ENCODE results near the gene CRTAC1.

CRTAC1 gene

DNA sequence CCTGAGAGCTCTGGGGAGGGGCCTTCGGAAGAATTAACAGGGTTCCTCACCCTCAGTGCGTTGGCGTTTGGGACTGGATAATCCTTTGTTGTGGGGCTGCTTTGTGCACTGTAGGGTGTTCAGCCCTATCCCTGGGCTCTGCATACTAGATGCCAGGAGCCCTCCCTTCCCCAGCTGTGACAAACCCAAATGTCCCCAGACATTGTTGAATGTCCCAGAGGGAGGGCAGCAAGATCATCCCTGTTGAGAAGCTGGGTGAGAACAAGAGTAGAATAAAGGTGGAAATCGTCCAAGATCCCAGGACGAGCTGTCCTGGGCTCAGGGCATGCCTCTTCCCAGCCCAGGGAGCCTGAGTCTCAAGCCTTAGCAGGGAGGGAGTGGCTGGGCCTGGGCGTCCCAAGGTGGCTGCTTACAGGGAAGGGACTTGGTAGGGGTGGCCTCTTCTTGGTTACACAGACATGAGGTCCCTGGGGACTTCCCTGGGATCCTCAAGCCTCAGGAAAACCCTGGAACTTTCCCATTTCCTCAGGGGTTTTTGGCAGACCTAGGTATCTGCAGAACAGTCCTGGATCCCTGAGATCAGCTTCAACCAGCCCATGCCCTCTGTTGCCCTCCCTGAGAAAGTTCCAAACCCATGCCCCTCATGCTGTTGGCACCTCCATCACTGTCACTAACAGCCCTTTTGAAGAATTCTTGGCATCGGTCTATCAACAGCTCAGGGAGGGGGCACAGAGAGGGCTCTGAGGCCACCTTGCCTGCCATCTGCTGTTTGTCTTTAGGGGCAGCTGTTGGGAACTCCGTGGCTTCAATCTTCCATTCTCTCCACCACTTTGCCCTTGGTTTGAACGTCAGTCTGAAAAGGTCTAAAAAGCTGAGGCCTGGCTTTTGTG, 127.0 kb downstream of the CRTAC1 start:
- H3K27me3 ChIP-seq (ENCODE audit: low read depth), result peaks cover 34% of the 10 kb centered on the region
- no peaks in the 10 kb centered on the region for H3K9me3 ChIP-seq
- H3K36me3 ChIP-seq (replicated peaks), result no peaks in the 10 kb centered on the region
- in situ Hi-C loops (cut with MboI; ENCODE audit: low sequenced_read_pairs), result no loop called here
- DNase-seq (ENCODE audit: low spot score in 2 of 2), result no peak
- H3K4me1 ChIP-seq, result no peaks in the 10 kb centered on the region
- no peak overlapping the region for H3K4me3 ChIP-seq

DNA sequence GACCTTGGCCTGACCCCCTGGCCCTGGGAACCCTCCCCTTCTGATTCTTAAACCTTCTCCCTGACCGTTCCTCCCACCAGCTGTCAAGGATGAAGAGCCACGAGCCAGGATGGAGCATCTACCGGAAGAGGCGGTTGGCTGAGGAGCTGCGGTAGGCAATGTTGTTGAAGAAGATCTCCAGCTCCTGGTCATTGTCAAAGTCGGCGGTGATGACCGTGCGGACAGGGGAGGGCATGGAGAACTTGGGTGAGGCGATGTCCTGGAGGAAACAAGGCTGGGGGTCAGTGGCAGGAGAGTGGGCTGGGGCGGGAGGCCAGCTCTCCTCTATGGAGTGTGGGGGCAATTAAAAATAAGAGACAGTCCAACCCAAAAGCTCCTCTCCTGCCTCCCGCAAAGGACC, 129.0 kb downstream of the CRTAC1 start:
- Histone ChIP-seq H3K4me3 (no peak overlapping the region), H3K27me3 (ENCODE audit: low read depth) (peaks cover 18% of the 10 kb centered on the region), H3K4me1 (no peaks in the 10 kb centered on the region), H3K36me3 (replicated peaks) (no peaks in the 10 kb centered on the region), H3K9me3 (no peaks in the 10 kb centered on the region)
- no peak for DNase-seq (ENCODE audit: low spot score in 2 of 2)
- in situ Hi-C loops (cut with MboI; ENCODE audit: low sequenced_read_pairs), result no loop called here

DNA sequence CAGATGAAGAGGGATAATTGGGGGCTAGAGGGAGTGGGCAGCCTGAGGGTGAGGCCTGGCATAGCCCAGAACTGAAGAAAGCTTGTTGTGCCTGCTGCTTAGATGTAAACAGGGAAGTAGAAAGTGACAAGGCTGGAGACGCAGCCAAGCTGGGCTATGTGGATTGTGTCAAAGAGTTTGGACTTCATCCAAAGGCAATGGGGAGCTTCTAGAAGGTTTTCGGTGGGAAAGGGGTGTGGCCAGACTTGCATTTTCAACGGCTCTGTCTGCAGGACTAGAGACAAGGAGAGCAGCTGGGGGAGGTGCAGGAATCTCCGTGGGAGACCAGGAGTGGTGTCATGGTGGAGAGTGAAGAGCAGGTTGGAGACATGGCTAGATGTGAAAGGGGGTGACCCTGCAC, 132.0 kb downstream of the CRTAC1 start:
- Histone ChIP-seq H3K36me3 (replicated peaks) (no peaks in the 10 kb centered on the region), H3K27me3 (ENCODE audit: low read depth) (peaks cover 5% of the 10 kb centered on the region; the same call in 1 of the 2 replicates), H3K4me1 (no peaks in the 10 kb centered on the region), H3K9me3 (no peaks in the 10 kb centered on the region), H3K4me3 (no peak overlapping the region)
- no peak for DNase-seq (ENCODE audit: low spot score in 2 of 2)
- in situ Hi-C loops (cut with MboI; ENCODE audit: low sequenced_read_pairs), result no loop called here

DNA sequence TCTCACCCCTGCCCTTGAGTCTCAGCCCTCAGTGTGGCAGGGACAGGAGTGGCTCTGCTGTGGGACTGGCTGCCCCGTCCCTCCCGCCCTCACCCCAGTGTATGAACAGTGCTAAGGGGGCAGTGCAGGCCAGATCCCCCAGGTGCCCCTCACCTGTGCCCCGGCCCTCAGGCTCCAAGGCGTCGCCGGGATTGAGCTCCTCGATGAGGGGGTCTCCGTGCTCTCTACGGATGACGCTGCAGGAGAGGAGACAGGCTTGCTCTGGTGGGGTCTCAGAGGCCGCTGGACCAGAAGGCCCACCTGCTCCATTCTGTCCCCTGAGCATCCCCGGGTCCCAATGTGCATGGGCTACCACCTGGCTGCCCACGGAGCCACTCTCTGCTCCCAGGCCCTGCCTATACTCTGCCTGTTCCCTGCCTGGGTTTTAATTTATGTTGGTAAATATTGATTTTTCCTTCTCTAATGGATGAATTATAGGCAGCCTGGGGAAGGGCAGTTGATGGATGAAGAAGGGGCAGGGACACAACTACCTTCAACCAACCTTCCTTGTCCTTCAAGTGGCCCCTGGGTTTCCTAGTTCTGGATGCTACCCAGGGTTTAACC, 133.6 kb downstream of the CRTAC1 start:
- Histone ChIP-seq H3K27me3 (ENCODE audit: low read depth) (peaks cover 5% of the 10 kb centered on the region; the same call in 1 of the 2 replicates), H3K4me1 (no peaks in the 10 kb centered on the region), H3K9me3 (no peaks in the 10 kb centered on the region), H3K4me3 (no peak overlapping the region), H3K36me3 (replicated peaks) (no peaks in the 10 kb centered on the region)
- in situ Hi-C loops (cut with MboI; ENCODE audit: low sequenced_read_pairs), result no loop called here
- DNase-seq (ENCODE audit: low spot score in 2 of 2), result no peak

DNA sequence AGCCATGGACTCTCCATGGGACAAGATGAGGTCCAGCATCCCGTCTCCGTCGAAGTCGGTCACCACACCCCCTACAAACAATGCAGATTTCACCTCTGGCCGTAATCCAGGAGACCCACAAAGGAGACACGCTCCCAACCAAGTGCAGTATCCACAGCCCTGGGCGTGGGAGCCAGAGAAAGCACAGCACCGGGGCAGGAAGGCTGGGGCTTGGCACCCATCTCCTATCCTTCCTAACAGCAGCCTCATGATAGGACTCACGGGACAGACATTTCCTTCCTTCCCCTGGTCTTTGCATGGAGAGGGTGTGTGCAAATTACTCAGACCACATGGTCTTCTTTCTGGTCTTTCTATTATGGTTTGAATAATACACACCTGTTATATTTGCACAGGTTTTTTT, 134.5 kb downstream of the CRTAC1 start:
- DNase-seq (ENCODE audit: low spot score in 2 of 2), result no peak
- no peaks in the 10 kb centered on the region for H3K4me1 ChIP-seq
- no peaks in the 10 kb centered on the region for H3K36me3 ChIP-seq (replicated peaks)
- no peaks in the 10 kb centered on the region for H3K9me3 ChIP-seq
- no peak overlapping the region for H3K4me3 ChIP-seq
- in situ Hi-C loops (cut with MboI; ENCODE audit: low sequenced_read_pairs), result no loop called here
- H3K27me3 ChIP-seq (ENCODE audit: low read depth), result peaks cover 5% of the 10 kb centered on the region; the same call in 1 of the 2 replicates

DNA sequence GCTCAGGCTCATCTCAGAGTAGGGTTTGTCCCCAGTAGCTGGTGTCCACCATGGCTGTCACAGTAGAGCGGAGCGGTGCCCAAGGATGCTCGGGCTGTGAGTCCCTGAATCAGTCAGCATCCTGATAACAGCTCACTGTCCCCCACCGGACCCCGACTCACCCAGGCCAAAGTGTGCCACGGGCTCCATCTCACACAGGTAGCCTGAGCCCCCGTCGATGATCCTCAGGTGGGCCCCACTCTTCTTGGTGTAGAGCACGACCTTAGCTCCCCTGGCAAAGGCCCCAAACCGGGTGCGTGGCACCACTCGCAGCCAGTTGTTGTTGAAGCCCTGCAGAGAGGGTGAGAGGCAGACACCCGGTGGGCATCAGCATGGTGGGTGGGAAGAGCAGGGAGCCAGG, 135.3 kb downstream of the CRTAC1 start:
- Histone ChIP-seq H3K27me3 (ENCODE audit: low read depth) (peaks cover 5% of the 10 kb centered on the region; the same call in 1 of the 2 replicates), H3K36me3 (replicated peaks) (no peaks in the 10 kb centered on the region), H3K4me1 (no peaks in the 10 kb centered on the region), H3K9me3 (no peaks in the 10 kb centered on the region), H3K4me3 (no peak overlapping the region)
- no peak for DNase-seq (ENCODE audit: low spot score in 2 of 2)
- in situ Hi-C loops (cut with MboI; ENCODE audit: low sequenced_read_pairs), result no loop called here

DNA sequence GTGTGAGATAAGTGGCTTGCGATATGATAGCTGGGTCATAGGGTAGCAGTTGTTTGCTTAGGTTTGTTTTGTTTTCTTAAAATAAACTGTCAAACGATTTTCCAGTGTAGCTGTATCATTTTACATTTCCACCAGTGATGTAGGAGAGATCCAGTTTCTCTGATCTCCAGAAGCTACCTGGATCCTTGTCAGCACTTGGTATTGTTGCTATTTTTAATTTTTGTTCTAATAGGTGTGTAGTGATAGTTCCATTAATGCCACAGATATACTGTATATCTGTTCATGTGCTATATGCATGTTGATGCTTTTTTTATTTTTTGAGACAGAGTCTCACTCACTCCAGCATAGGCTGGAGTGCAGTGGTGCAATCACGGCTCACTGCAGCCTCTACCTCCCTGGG, 136.3 kb downstream of the CRTAC1 start:
- Histone ChIP-seq H3K9me3 (no peaks in the 10 kb centered on the region), H3K4me3 (no peak overlapping the region), H3K27me3 (ENCODE audit: low read depth) (peaks cover 5% of the 10 kb centered on the region; the same call in 1 of the 2 replicates), H3K4me1 (no peaks in the 10 kb centered on the region), H3K36me3 (replicated peaks) (no peaks in the 10 kb centered on the region)
- in situ Hi-C loops (cut with MboI; ENCODE audit: low sequenced_read_pairs), result no loop called here
- no peak for DNase-seq (ENCODE audit: low spot score in 2 of 2)

DNA sequence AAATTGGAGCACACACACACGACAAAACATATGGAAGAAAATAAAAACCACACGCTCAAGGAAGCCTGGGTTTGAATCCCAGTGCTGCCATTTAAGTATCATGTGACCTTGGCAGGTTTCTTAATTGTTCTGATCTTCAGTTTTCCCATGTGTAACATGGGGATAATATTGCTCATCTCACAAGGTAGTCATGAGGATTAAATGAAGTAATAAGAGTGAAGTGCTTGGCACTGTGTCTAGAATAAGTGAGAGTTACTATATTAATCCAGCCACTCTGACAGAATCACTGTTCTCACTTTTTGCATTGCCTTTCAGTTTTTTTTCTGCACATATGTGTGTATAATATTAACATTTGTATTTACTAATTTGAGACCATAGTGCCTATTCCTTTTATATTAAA, 137.5 kb downstream of the CRTAC1 start:
- no peak for DNase-seq (ENCODE audit: low spot score in 2 of 2)
- Histone ChIP-seq H3K27me3 (ENCODE audit: low read depth) (peaks cover 8% of the 10 kb centered on the region; the same call in 1 of the 2 replicates), H3K36me3 (replicated peaks) (no peaks in the 10 kb centered on the region), H3K9me3 (no peaks in the 10 kb centered on the region), H3K4me3 (no peak overlapping the region), H3K4me1 (no peaks in the 10 kb centered on the region)
- in situ Hi-C loops (cut with MboI; ENCODE audit: low sequenced_read_pairs), result no loop called here

DNA sequence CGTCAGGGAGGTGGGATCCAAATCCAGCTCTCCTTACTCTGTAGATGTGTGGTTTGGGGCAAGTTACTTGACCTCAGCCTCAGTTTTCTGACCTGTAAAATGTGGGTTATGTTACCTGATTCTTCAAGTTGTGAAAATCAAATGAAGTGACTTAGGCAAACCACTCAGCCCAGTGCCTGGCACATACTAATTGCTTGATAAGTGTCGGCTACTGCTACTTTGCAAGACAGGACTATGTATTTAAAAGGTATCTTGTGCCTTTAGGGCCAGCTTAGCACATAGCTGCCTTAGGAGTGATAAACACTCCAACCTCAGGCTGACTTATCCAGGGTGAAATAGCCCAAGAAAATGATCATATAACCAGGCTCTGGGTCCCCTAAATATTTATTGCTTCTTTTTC, 137.9 kb downstream of the CRTAC1 start:
- Histone ChIP-seq H3K4me3 (no peak overlapping the region), H3K4me1 (no peaks in the 10 kb centered on the region), H3K27me3 (ENCODE audit: low read depth) (peaks cover 8% of the 10 kb centered on the region; the same call in 1 of the 2 replicates), H3K9me3 (no peaks in the 10 kb centered on the region), H3K36me3 (replicated peaks) (no peaks in the 10 kb centered on the region)
- in situ Hi-C loops (cut with MboI; ENCODE audit: low sequenced_read_pairs), result no loop called here
- no peak for DNase-seq (ENCODE audit: low spot score in 2 of 2)

DNA sequence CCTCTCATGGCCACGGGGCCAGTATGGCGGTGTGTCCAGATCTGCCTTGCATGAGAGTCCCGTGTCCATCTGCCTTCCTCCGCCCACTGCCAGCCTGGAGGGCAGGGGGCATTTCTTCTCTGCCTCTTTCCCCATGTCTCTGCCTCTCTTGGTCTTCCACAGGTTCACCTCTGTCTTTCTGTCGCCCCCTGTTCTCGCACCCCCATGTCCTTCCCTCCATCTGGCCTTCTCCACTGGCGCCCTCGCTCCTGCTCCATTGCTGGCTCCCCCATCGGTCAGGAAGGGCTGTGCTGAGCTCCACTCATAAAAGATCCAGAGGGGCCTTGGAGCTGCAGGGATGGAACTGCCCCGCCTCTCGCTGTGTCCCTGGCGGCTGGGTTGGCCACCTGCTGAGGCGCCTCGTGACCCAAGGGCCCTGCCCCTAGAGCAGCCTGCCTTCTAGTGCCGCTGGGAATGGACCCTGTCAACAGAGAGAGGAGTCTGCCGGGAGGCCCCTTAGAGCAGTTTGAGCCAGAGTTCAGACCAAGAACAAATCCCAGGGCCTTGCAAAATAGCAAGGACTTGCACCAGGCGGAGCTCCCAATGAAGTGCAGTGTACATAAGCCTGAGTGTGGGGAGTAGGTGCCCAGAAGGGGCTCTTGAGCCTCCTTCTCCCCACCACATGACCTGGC, 138.8 kb downstream of the CRTAC1 start:
- Histone ChIP-seq H3K4me1 (no peaks in the 10 kb centered on the region), H3K4me3 (no peak overlapping the region), H3K36me3 (replicated peaks) (no peaks in the 10 kb centered on the region), H3K9me3 (no peaks in the 10 kb centered on the region), H3K27me3 (ENCODE audit: low read depth) (peaks cover 8% of the 10 kb centered on the region; the same call in 1 of the 2 replicates)
- in situ Hi-C loops (cut with MboI; ENCODE audit: low sequenced_read_pairs), result no loop called here
- no peak for DNase-seq (ENCODE audit: low spot score in 2 of 2)

DNA sequence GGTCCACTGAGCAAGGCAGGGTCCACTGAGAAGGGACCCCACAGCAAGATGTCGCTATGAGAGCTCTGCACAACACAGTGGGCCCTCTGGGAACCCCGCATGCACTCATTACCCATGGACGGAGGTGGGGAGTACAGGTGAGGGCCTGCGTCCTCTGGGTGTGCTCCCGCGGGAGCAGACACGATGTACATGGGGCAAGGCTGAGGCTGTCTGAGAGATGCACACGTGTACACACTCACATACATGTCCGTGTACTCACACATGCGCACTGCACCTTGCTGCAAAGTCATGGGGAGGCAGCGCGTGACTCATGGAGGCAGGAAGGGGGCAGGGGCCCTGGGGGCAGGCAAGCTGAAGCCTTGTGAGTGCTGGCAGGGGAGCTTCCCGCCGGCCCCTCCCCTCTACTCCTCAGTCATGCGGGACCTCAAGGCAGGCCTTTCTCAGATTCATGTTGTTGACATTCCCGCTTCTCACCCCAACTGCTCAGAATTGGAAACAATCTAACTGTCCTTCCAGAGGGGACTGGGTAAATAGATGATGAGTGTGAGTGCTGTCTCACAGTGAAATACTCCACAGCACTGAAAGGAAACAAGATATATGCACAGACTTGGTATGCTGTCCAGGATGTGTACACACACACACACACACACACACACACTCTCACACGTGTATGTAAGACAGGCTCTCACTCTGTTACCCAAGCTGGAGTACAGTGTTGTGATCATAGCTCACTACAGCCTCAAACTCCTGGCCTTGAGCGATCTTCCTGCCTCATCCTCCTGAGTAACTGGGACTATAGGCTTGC, 140.8 kb downstream of the CRTAC1 start:
- H3K4me1 ChIP-seq, result no peaks in the 10 kb centered on the region
- no peak for DNase-seq (ENCODE audit: low spot score in 2 of 2)
- H3K9me3 ChIP-seq, result no peaks in the 10 kb centered on the region
- H3K4me3 ChIP-seq, result no peak overlapping the region
- H3K36me3 ChIP-seq (replicated peaks), result no peaks in the 10 kb centered on the region
- H3K27me3 ChIP-seq (ENCODE audit: low read depth), result peaks cover 8% of the 10 kb centered on the region; the same call in 1 of the 2 replicates
- in situ Hi-C loops (cut with MboI; ENCODE audit: low sequenced_read_pairs), result no loop called here

DNA sequence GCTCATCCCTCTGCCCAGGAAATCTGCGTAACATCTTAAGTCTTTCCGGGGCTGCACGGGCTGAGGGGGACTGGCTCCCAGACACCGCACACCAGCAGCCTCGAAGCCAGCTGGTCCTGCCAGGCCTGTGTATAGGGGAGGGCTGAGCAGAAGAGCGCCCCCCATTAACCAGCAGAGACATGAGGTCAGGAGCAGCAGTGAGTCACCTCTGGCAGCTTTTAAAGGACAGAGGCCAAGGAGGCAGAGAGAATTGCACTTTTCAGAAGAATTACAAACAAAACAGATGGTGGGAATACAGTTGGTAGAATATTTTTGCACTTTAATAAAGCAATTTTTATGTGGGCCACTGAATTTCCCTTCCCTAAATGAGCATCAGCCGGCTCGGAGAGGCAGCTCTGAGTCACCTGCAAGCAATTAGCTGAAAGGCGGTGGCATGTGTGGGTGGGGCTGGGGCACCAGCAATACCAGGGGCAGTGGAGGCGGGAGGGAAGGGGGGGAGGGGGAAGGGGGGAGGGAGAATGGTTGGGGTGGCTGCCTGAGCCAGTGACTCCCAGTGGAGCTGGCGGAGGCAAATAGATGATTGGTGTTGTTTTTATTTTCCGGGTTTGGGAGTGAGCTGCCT, 141.7 kb downstream of the CRTAC1 start:
- H3K36me3 ChIP-seq (replicated peaks), result no peaks in the 10 kb centered on the region
- no peaks in the 10 kb centered on the region for H3K4me1 ChIP-seq
- H3K4me3 ChIP-seq, result no peak overlapping the region
- in situ Hi-C loops (cut with MboI; ENCODE audit: low sequenced_read_pairs), result no loop called here
- DNase-seq (ENCODE audit: low spot score in 2 of 2), result no peak
- H3K9me3 ChIP-seq, result no peaks in the 10 kb centered on the region
- H3K27me3 ChIP-seq (ENCODE audit: low read depth), result peaks cover 4% of the 10 kb centered on the region; the same call in 1 of the 2 replicates

DNA sequence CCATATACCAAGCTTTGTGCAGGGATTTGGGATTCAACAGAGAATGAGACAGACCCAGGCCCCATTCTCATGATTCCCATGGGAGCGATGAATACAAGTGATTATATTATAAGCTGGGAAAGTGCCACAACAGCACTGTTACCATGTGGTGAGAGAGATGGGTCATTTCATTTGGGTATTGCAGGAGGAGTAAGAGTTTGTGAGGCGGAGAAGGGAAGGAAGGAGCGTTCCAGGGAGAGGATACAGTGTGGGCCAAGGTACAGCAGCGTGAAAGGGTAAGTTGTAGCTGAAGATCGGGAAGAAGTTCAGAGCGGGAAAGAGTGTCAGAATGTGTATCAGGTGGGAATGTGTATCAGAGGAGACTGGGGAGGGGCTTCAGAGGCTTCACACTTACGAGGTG, 142.3 kb downstream of the CRTAC1 start:
- DNase-seq (ENCODE audit: low spot score in 2 of 2), result no peak
- Histone ChIP-seq H3K9me3 (no peaks in the 10 kb centered on the region), H3K36me3 (replicated peaks) (no peaks in the 10 kb centered on the region), H3K4me3 (no peak overlapping the region), H3K4me1 (no peaks in the 10 kb centered on the region), H3K27me3 (ENCODE audit: low read depth) (0 out of 2 replicates have a peak, but pooled peaks cover 3% of the 10 kb centered on the region)
- in situ Hi-C loops (cut with MboI; ENCODE audit: low sequenced_read_pairs), result no loop called here

All from HAP-1 (cell line).